Kidney (tissue), 14 donors: ENCODE results near the gene COQ9. TPM values are rescaled to one million over a fixed set of nuclear protein-coding genes. Genes with fewer than 3 reads are reported as not detected.

ENCODE experiments used
- DNase-seq, 5 donors: peaks; one replicate each; pipeline ENCODE4 v3.0.0-alpha.2; 2013 to 2020
- FAIRE-seq: peaks from 2 replicates; lab custom pipeline; 2012; peaks lifted over from hg19 to GRCh38; lab: Jason Lieb, UNC
- H3K27ac ChIP-seq, 2 donors: one replicate each; pipeline ENCODE4 v1.7.0; 2013; ENCODE audit warnings: low read depth in 2 of 2, low read length in 2 of 2, inconsistent platforms in 1 of 2
- H3K27me3 ChIP-seq: one replicate; pipeline ENCODE4 v1.7.1; 2013; ENCODE audit warnings: low read length, inconsistent platforms; ENCODE audit not compliant: control insufficient read depth, insufficient read depth
- H3K36me3 ChIP-seq, 3 donors: one replicate each; pipeline versions ENCODE4 v1.7.0 to v1.7.1; 2013; ENCODE audit warnings: low read length in 3 of 3, control low read depth in 1 of 3, inconsistent platforms in 1 of 3; ENCODE audit not compliant: insufficient read depth in 3 of 3, control insufficient read depth in 2 of 3
- H3K4me1 ChIP-seq, 3 donors: one replicate each; pipeline versions ENCODE4 v1.7.0 to v1.7.1; 2013; ENCODE audit warnings: low read length in 3 of 3, inconsistent platforms in 1 of 3, low read depth in 1 of 3; ENCODE audit not compliant: control insufficient read depth in 2 of 3, insufficient read depth in 2 of 3
- H3K4me3 ChIP-seq, 3 donors: one replicate each; pipeline versions ENCODE4 v1.7.0 to v1.8.1; 2013; ENCODE audit warnings: low read length in 3 of 3, control low read depth in 1 of 3, inconsistent platforms in 1 of 3
- H3K9ac ChIP-seq, 3 donors: one replicate each; pipeline versions ENCODE4 v1.7.0 to v1.7.1; 2013; ENCODE audit warnings: low read length in 3 of 3, control low read depth in 1 of 3, inconsistent platforms in 1 of 3
- H3K9me3 ChIP-seq, 3 donors: one replicate each; pipeline versions ENCODE4 v1.7.0 to v1.7.1; 2013; ENCODE audit warnings: low read length in 3 of 3, control low read depth in 1 of 3, inconsistent platforms in 1 of 3; ENCODE audit not compliant: control insufficient read depth in 2 of 3, insufficient read depth in 1 of 3
- intact Hi-C: fragments of 100-400 bp; cut with DNase I; formaldehyde crosslinking; loops from one replicate; pipeline ENCODE4 v1.11.1; 2022
- polyA plus RNA-seq: library from polyadenylated mRNA; stranded (reverse); fragments of 350-450 nt; fragmentation: Illumina TruSeq; extraction: RNeasy Lipid Tissue Mini Kit (QIAGEN cat#74804); gene quantifications from one replicate; pipeline ENCODE4 v1.2.3, GENCODE V29; 2014; ENCODE audit warnings: low read depth, low replicate concordance; ENCODE audit not compliant: insufficient read depth
- total RNA-seq: library from RNA; stranded (reverse); fragmentation: NEBNext Ultra II Directional; extraction: Animal tissue kit (Norgen Biotek cat#: 25700); gene quantifications from one replicate; pipeline ENCODE4 v1.2.1, GENCODE V29; 2021
- TF ChIP-seq, protein P1 (sequence below): IDR thresholded peaks from 3 replicates; pipeline ENCODE4 v1.5.1; 2012; ENCODE audit warnings: mild to moderate bottlenecking, moderate library complexity, borderline replicate concordance; ENCODE audit not compliant: insufficient read depth; ENCODE audit errors: extremely low read depth
- donor health status: control.
- donor health status: control.
- donor health status: control.
- donor health status: control.
- donor health status: control.
- donor health status: DM: yes; HTN: yes; CAD: no.
- donor health status: Normal renal cell carcinoma (clear cell type).

COQ9 gene
- total and polyA plus RNA-seq, 2 donors from 2014 or later: 78.0 to 200 TPM

DNA sequence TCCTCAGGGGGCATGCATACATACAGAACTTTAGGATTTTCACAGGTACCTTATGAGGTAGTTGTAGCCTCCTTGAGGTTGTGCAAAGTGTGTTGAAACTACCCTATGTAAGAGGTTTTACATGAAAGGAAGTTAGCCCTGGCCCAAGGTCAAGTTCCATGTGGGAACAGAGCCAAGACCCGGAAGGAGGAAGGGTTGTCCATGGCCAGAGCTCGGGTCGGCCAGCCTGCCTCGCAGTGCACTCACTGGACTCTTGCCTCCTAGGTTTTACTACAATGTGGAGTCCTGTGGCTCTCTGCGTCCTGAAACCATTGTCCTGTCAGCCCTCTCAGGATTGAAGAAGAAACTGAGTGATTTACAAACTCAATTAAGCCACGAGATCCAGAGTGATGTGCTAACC is 23.4 kb downstream of the COQ9 start:
- intact Hi-C loops: no loop called here
- Histone ChIP-seq H3K4me1 (peaks cover 0 to 31% (median 17%) of the 10 kb centered on the region in 3 donors), H3K9me3 (no peaks in the 10 kb centered on the region), H3K27me3 (no peaks in the 10 kb centered on the region), H3K9ac (peak overlapping the region in 1 of 3 donors; percentile 5), H3K27ac (peak overlapping the region; percentile 64 to 69), H3K4me3 (no peak overlapping the region), H3K36me3 (peaks cover 9 to 72% (median 58%) of the 10 kb centered on the region in 3 donors)
- TF ChIP-seq, protein P1, sequence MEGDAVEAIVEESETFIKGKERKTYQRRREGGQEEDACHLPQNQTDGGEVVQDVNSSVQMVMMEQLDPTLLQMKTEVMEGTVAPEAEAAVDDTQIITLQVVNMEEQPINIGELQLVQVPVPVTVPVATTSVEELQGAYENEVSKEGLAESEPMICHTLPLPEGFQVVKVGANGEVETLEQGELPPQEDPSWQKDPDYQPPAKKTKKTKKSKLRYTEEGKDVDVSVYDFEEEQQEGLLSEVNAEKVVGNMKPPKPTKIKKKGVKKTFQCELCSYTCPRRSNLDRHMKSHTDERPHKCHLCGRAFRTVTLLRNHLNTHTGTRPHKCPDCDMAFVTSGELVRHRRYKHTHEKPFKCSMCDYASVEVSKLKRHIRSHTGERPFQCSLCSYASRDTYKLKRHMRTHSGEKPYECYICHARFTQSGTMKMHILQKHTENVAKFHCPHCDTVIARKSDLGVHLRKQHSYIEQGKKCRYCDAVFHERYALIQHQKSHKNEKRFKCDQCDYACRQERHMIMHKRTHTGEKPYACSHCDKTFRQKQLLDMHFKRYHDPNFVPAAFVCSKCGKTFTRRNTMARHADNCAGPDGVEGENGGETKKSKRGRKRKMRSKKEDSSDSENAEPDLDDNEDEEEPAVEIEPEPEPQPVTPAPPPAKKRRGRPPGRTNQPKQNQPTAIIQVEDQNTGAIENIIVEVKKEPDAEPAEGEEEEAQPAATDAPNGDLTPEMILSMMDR: no peak
- DNase-seq (peak in 1 of 5 donors; percentile 49), FAIRE-seq (no peak)

DNA sequence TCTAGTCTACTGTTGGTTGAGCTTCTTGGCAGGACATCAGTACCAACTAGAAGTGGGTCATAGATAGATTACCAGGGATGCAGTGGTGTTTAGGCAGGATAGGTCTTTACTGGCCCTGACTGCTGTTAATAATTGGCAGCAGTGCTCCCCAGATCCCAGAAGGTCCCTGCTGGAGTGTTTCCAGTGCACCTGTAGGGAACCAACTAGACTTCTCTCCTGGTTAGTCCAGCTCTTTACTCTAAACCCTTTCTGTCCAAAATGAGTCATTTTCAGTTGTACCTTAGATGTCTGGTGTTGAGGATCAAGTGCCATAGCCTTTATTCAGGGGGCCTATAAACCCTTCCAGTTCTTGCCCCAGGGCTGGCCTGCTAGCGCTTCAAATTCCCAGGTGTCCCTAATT is 23.9 kb downstream of the COQ9 start:
- no peak for FAIRE-seq
- peaks cover 0 to 34% (median 21%) of the 10 kb centered on the region in 3 donors for H3K4me1 ChIP-seq
- intact Hi-C loops: no loop called here
- H3K9ac ChIP-seq: peak overlapping the region in 1 of 3 donors; percentile 5
- H3K9me3 ChIP-seq: no peaks in the 10 kb centered on the region
- no peak for DNase-seq
- H3K27me3 ChIP-seq: no peaks in the 10 kb centered on the region
- TF ChIP-seq, protein P1: no peak
- H3K4me3 ChIP-seq: no peak overlapping the region
- H3K36me3 ChIP-seq: peaks cover 6 to 67% (median 53%) of the 10 kb centered on the region in 3 donors
- H3K27ac ChIP-seq: peak overlapping the region; percentile 64 to 69

DNA sequence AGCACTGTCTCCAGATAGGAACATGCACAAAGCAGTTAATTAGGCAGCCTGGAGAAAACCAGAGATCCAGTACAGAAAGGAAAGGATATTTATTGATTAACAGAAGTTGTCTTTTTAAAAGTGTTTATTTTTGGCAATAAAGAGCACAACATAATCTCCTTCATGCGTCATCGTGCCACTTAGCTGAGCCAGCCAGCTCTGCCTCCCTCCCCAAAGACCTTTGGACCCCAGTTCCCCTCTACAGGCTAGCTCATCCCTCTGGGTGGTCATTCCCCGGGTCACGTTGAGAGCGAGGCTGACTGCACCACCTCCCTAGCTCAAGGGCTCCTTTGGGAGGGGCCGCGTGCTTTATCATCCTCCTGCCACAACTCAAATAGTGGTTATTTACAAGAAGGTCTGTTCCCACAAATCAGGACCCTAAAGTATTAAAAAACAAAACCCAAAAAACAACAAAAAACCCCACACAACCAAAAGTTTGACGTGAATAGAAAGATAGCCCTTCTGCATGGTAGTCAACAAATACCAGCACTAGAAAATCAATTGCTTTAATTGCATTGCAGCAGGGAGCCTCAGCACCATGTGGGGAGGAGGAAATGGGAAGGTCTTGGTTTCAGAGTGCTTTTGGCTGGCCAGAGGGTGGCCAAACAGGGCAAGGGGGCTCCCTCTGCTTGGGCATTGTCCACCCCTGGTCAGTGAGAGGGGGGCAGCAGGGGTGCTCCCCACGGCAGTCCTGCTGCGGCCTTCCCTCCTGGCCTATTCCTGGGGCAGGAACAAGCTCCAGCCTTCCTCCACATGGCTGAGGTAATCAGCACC is 24.8 kb downstream of the COQ9 start:
- FAIRE-seq (no peak), DNase-seq (peak in 3 of 5 donors; percentile 27 to 68 (median 57))
- Histone ChIP-seq H3K27ac (peak overlapping the region; percentile 38 to 61), H3K4me1 (peaks cover 0 to 41% (median 29%) of the 10 kb centered on the region in 3 donors), H3K27me3 (no peaks in the 10 kb centered on the region), H3K9me3 (no peaks in the 10 kb centered on the region), H3K9ac (no peak overlapping the region), H3K36me3 (peaks cover 2 to 63% (median 49%) of the 10 kb centered on the region in 3 donors), H3K4me3 (no peak overlapping the region)
- TF ChIP-seq, protein P1: no peak
- intact Hi-C loops: no loop called here
